ENCODE measurements around the gene DOHH.

DNA sequence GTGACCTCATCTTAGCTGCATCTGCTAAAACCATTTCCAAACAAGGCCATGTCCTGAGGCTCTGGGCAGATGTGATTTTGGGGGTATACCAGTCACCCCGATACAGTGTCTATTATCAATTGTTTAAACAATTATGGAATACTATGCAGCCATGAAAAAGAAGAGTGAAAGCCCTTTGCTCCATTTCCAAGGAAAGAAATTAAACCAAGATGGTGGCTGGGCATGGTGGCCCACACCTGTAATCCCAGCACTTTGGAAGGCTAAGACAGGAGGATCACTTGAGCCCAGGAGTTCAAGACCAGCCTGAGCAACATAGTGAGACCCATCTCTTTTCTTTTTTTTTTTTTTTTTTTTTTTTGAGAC is 39.3 kb upstream of the DOHH start:
- TF ChIP-seq POLR2AphosphoS5 (IDR thresholded peaks at IDR 0.05), result no peak
- TF ChIP-seq, protein P1, sequence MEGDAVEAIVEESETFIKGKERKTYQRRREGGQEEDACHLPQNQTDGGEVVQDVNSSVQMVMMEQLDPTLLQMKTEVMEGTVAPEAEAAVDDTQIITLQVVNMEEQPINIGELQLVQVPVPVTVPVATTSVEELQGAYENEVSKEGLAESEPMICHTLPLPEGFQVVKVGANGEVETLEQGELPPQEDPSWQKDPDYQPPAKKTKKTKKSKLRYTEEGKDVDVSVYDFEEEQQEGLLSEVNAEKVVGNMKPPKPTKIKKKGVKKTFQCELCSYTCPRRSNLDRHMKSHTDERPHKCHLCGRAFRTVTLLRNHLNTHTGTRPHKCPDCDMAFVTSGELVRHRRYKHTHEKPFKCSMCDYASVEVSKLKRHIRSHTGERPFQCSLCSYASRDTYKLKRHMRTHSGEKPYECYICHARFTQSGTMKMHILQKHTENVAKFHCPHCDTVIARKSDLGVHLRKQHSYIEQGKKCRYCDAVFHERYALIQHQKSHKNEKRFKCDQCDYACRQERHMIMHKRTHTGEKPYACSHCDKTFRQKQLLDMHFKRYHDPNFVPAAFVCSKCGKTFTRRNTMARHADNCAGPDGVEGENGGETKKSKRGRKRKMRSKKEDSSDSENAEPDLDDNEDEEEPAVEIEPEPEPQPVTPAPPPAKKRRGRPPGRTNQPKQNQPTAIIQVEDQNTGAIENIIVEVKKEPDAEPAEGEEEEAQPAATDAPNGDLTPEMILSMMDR (IDR thresholded peaks at IDR 0.05), result no peak
